Astrocyte (in vitro differentiated cells and primary cell): Measurements from ENCODE around the gene BICD1. TPM values are rescaled to one million over a fixed set of nuclear protein-coding genes. Genes with fewer than 3 reads are reported as not detected.
A peak's percentile ranks its signal among the peaks of the same experiment; 100 is the strongest.

Experiments
- DNase-seq: peaks from one replicate; pipeline ENCODE4 v3.0.0-alpha.2; 2010; ENCODE audit warnings: low read depth
- FAIRE-seq: peaks from 2 replicates; lab custom pipeline; 2011; peaks lifted over from hg19 to GRCh38; lab: Jason Lieb, UNC
- H2AFZ ChIP-seq: 2 replicates; pipeline ENCODE4 v1.6.0; 2012; ENCODE audit warnings: low read depth, low read length, inconsistent platforms
- H3K27ac ChIP-seq: 2 replicates; pipeline ENCODE4 v1.5.1; 2011; ENCODE audit warnings: low read depth, low read length, inconsistent platforms
- H3K27me3 ChIP-seq: 2 replicates; pipeline ENCODE4 v1.6.0; 2011; ENCODE audit warnings: low read length, inconsistent platforms; ENCODE audit not compliant: insufficient read depth
- H3K36me3 ChIP-seq: 2 replicates; pipeline ENCODE4 v1.5.1; 2011; ENCODE audit warnings: low read length, inconsistent platforms; ENCODE audit not compliant: insufficient read depth
- H3K4me1 ChIP-seq: 2 replicates; pipeline ENCODE4 v1.5.1; 2011; ENCODE audit warnings: low read length, inconsistent platforms; ENCODE audit not compliant: insufficient read depth
- H3K4me2 ChIP-seq: 2 replicates; pipeline ENCODE4 v1.6.0; 2012; ENCODE audit warnings: low read length, inconsistent platforms
- H3K4me3 ChIP-seq: 2 replicates; pipeline ENCODE4 v1.5.1; 2011; ENCODE audit warnings: low read depth, mild to moderate bottlenecking, low read length, inconsistent platforms; ENCODE audit not compliant: insufficient read depth
- H3K79me2 ChIP-seq: 2 replicates; pipeline ENCODE4 v1.6.0; 2012; ENCODE audit warnings: mild to moderate bottlenecking, low read length, inconsistent platforms; ENCODE audit not compliant: insufficient read depth
- H3K9ac ChIP-seq: 2 replicates; pipeline ENCODE4 v1.6.0; 2012; ENCODE audit warnings: mild to moderate bottlenecking, low read length, inconsistent platforms
- H3K9me3 ChIP-seq: 2 replicates; pipeline ENCODE4 v1.5.1; 2012; ENCODE audit warnings: low read depth, mild to moderate bottlenecking, low read length, inconsistent platforms; ENCODE audit not compliant: insufficient read depth
- H4K20me1 ChIP-seq: 2 replicates; pipeline ENCODE4 v1.6.0; 2012; ENCODE audit warnings: low read length, inconsistent platforms; ENCODE audit not compliant: insufficient read depth
- H3K27ac Mint-ChIP-seq: one replicate; pipeline ENCODE4 v1.8.0; 2021; ENCODE audit warnings: mild to moderate bottlenecking, mixed read lengths; ENCODE audit not compliant: unreplicated experiment
- H3K27me3 Mint-ChIP-seq: one replicate; pipeline ENCODE4 v1.8.0; 2021; ENCODE audit warnings: low read depth, mixed read lengths; ENCODE audit not compliant: unreplicated experiment
- H3K36me3 Mint-ChIP-seq: one replicate; pipeline ENCODE4 v1.8.0; 2021; ENCODE audit warnings: low read depth, mixed read lengths; ENCODE audit not compliant: unreplicated experiment
- H3K4me1 Mint-ChIP-seq: one replicate; pipeline ENCODE4 v1.8.0; 2021; ENCODE audit warnings: low read depth, mixed read lengths; ENCODE audit not compliant: unreplicated experiment
- H3K4me3 Mint-ChIP-seq: one replicate; pipeline ENCODE4 v1.8.0; 2021; ENCODE audit warnings: mild to moderate bottlenecking, moderate library complexity, mixed read lengths; ENCODE audit not compliant: unreplicated experiment
- H3K9me3 Mint-ChIP-seq: one replicate; pipeline ENCODE4 v1.8.0; 2021; ENCODE audit warnings: mild to moderate bottlenecking, mixed read lengths; ENCODE audit not compliant: unreplicated experiment
- CTCF ChIP-seq: IDR thresholded peaks from 2 replicates; pipeline ENCODE4 v1.5.1; 2011; ENCODE audit warnings: low read depth, mild to moderate bottlenecking, inconsistent platforms, low read length, moderate library complexity; ENCODE audit not compliant: insufficient read depth
- EZH2 ChIP-seq: IDR thresholded peaks from 2 replicates; pipeline ENCODE4 v1.6.1; 2012; ENCODE audit warnings: mild to moderate bottlenecking, low read length, inconsistent platforms; ENCODE audit not compliant: insufficient read depth
- total RNA-seq: library from RNA; stranded (reverse); gene quantifications from 2 replicates; pipeline ENCODE4 v1.2.1, GENCODE V29; 2021

The BICD1 gene
- total RNA-seq, 1 donor from 2014 or later = 28.7 TPM

DNA sequence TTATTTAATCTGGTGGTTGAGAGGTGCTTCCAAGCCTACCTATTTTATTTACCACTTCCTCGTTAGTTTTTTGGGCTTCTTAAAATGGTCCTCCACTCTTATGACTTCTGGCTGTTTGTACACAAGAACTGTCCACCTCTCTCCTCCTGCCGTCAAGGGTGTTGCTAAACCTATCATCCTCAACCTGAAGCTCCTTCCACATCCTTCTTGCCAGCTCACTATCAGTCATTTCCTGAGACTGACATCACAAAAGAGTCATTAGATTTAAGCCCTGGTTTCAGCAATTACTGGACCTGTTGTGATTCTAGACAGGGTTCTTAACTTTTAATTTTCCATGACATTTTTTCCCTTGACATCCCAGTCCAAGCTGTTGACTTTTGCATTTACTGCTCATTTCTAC is 91.9 kb downstream of the BICD1 start:
- H3K27me3 Mint-ChIP-seq = no peaks in the 10 kb centered on the region
- peaks cover 3% of the 10 kb centered on the region for H3K36me3 ChIP-seq
- FAIRE-seq = peak; percentile 87
- peaks cover 12% of the 10 kb centered on the region for H3K79me2 ChIP-seq
- H3K27ac ChIP-seq = peak overlapping the region; percentile 12
- peaks cover 6% of the 10 kb centered on the region for H3K4me1 ChIP-seq
- H3K4me3 Mint-ChIP-seq = no peak overlapping the region
- no peak overlapping the region for H2AFZ ChIP-seq
- TF ChIP-seq CTCF = no peak
- TF ChIP-seq EZH2 = no peak
- H3K9ac ChIP-seq = no peak overlapping the region
- H4K20me1 ChIP-seq = peaks cover 5% of the 10 kb centered on the region
- peak; percentile 27 for DNase-seq
- H3K27me3 ChIP-seq = no peaks in the 10 kb centered on the region
- H3K9me3 Mint-ChIP-seq = peaks cover 10% of the 10 kb centered on the region
- H3K4me1 Mint-ChIP-seq = peaks cover 5% of the 10 kb centered on the region
- no peak overlapping the region for H3K4me3 ChIP-seq
- H3K4me2 ChIP-seq = peak overlapping the region; percentile 46
- no peak overlapping the region for H3K27ac Mint-ChIP-seq
- peaks cover 6% of the 10 kb centered on the region for H3K36me3 Mint-ChIP-seq
- no peaks in the 10 kb centered on the region for H3K9me3 ChIP-seq

GRCh38 chr12:32201096-32201495 is 94.4 kb downstream of the BICD1 start:
- no peak overlapping the region for H2AFZ ChIP-seq
- H3K79me2 ChIP-seq = peaks cover 20% of the 10 kb centered on the region
- no peak overlapping the region for H3K4me2 ChIP-seq
- peaks cover 6% of the 10 kb centered on the region for H3K4me1 ChIP-seq
- peaks cover 10% of the 10 kb centered on the region for H4K20me1 ChIP-seq
- Mint-ChIP-seq H3K27ac (no peak overlapping the region), H3K27me3 (no peaks in the 10 kb centered on the region), H3K4me1 (peaks cover 5% of the 10 kb centered on the region), H3K9me3 (peaks cover 4% of the 10 kb centered on the region), H3K4me3 (no peak overlapping the region), H3K36me3 (peaks cover 3% of the 10 kb centered on the region)
- no peak overlapping the region for H3K27ac ChIP-seq
- no peak for FAIRE-seq
- no peak for DNase-seq
- TF ChIP-seq EZH2 = no peak
- no peak for TF ChIP-seq CTCF
- no peak overlapping the region for H3K9ac ChIP-seq
- H3K36me3 ChIP-seq = no peaks in the 10 kb centered on the region
- H3K4me3 ChIP-seq = no peak overlapping the region
- H3K9me3 ChIP-seq = no peaks in the 10 kb centered on the region
- no peaks in the 10 kb centered on the region for H3K27me3 ChIP-seq

- H3K27me3 ChIP-seq = no peaks in the 10 kb centered on the region
- H3K9me3 ChIP-seq = no peaks in the 10 kb centered on the region
- no peak for DNase-seq
- H3K36me3 Mint-ChIP-seq = peaks cover 3% of the 10 kb centered on the region
- no peaks in the 10 kb centered on the region for H3K9me3 Mint-ChIP-seq
- H3K27ac ChIP-seq = no peak overlapping the region
- TF ChIP-seq CTCF (no peak), EZH2 (no peak)
- peaks cover 5% of the 10 kb centered on the region for H3K4me1 Mint-ChIP-seq
- H3K27me3 Mint-ChIP-seq = no peaks in the 10 kb centered on the region
- no peak overlapping the region for H3K4me3 Mint-ChIP-seq
- H3K4me2 ChIP-seq = no peak overlapping the region
- peaks cover 24% of the 10 kb centered on the region for H3K79me2 ChIP-seq
- peaks cover 12% of the 10 kb centered on the region for H4K20me1 ChIP-seq
- no peak overlapping the region for H3K4me3 ChIP-seq
- no peak overlapping the region for H2AFZ ChIP-seq
- no peaks in the 10 kb centered on the region for H3K36me3 ChIP-seq
- no peak overlapping the region for H3K9ac ChIP-seq
- FAIRE-seq = no peak
- peaks cover 6% of the 10 kb centered on the region for H3K4me1 ChIP-seq
- H3K27ac Mint-ChIP-seq = no peak overlapping the region
Observed at GRCh38 chr12:32201976-32202375, 95.3 kb downstream of the BICD1 start.
